ENCODE measurements around the gene PDLIM5. TPM values are rescaled to one million over a fixed set of nuclear protein-coding genes. Genes with fewer than 3 reads are reported as not detected.

The PDLIM5 gene
- total and polyA plus RNA-seq, 7 donors: 215 to 840 (median 480) TPM

DNA sequence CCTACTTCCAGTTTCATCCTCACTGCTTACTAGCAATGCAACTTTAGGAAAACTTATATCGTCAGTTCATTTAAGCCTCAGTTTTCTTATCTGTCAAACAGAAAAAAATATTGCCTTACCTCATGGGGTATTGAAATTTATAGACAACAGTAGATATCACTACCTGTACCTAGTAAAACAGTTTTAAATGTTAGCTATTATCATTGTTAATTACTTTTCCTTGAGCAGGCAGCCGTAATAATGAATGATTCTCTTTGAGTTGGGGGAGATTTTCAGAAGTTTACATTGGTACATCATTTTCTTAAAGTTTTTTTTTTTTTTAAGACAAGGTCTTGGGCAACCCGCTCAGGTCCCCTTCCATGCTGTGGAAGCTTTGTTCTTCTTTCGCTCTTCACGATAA is 234.3 kb downstream of the PDLIM5 start:
- intact Hi-C loops (cut with DNase I): no loop called here
- Histone ChIP-seq H3K4me3 (no peak overlapping the region), H3K9me3 (no peaks in the 10 kb centered on the region), H3K27me3 (ENCODE audit: insufficient read depth in 3 of 3, low read length in 2 of 3) (no peaks in the 10 kb centered on the region), H3K27ac (no peak overlapping the region), H3K36me3 (ENCODE audit: insufficient read depth in 1 of 2, low read depth in 1 of 2) (no peaks in the 10 kb centered on the region), H3K4me1 (no peaks in the 10 kb centered on the region)
- DNase-seq (no peak), ATAC-seq (no peak)
- 96 to 97% (median 97%) methylated on average over 5 of the region's 5 CpGs for WGBS, 3 donors
- TF ChIP-seq, protein P1, sequence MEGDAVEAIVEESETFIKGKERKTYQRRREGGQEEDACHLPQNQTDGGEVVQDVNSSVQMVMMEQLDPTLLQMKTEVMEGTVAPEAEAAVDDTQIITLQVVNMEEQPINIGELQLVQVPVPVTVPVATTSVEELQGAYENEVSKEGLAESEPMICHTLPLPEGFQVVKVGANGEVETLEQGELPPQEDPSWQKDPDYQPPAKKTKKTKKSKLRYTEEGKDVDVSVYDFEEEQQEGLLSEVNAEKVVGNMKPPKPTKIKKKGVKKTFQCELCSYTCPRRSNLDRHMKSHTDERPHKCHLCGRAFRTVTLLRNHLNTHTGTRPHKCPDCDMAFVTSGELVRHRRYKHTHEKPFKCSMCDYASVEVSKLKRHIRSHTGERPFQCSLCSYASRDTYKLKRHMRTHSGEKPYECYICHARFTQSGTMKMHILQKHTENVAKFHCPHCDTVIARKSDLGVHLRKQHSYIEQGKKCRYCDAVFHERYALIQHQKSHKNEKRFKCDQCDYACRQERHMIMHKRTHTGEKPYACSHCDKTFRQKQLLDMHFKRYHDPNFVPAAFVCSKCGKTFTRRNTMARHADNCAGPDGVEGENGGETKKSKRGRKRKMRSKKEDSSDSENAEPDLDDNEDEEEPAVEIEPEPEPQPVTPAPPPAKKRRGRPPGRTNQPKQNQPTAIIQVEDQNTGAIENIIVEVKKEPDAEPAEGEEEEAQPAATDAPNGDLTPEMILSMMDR (IDR thresholded peaks at IDR 0.05): no peak

DNA sequence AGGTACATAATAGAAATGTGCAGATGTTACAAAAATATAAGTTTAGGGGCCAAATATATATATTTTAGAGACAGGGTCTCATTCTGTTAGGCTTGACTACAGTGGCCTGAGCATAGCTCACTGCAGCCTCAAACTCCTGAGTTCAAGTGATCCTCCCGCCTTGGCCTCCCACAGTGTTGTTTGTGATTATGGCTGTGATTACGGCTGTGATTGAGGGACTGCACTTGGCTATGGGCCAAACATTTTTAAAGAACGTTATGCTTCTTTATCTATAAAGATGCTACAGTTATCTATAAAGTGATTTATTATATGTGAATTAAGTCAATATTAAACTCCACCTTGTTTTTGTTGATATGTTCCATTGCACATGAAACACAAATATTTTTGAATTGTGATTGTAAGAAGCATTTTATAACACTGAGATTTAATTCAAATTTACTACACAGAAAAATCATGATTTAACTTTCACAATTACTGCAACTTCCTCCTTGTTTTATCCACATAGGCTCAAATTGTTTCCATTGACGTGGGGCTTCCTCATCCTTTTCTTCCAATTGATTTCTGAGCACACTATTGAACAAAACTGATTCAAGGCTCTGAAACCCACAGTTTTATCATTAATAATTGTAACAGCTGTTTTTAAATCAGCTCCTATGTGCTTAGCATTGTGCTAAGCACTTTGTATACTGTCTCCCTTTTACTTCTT is 237.6 kb downstream of the PDLIM5 start:
- Histone ChIP-seq H3K4me1 (no peaks in the 10 kb centered on the region), H3K27me3 (ENCODE audit: insufficient read depth in 3 of 3, low read length in 2 of 3) (no peaks in the 10 kb centered on the region), H3K36me3 (ENCODE audit: insufficient read depth in 1 of 2, low read depth in 1 of 2) (no peaks in the 10 kb centered on the region), H3K27ac (no peak overlapping the region), H3K9me3 (no peaks in the 10 kb centered on the region), H3K4me3 (no peak overlapping the region)
- TF ChIP-seq, protein P1 (IDR thresholded peaks at IDR 0.05): no peak
- WGBS, 3 donors: 67 to 72% (median 69%) methylated on average over 4 of the region's 4 CpGs
- intact Hi-C loops (cut with DNase I): no loop called here
- DNase-seq: no peak
- ATAC-seq: no peak

DNA sequence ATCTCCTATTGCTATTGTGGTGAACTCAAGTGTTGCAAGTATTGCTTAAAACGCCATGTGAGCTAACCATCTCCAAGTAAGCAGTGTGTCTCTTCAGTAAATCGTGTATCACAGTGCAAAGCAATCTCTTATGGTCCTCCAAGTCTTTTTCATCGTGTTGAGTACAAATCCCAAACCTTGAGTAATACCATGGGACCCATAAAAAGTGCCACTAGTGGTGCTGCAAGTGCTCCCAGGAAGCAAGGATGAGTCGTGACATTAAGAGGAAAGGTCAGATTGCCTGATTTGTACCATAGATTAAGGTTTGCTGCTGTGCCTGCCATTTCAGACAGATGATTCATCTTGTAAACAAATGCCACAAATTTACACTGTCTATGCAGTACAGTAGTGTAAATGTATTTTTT is 239.1 kb downstream of the PDLIM5 start:
- no peaks in the 10 kb centered on the region for H3K4me1 ChIP-seq
- no peaks in the 10 kb centered on the region for H3K36me3 ChIP-seq (ENCODE audit: insufficient read depth in 1 of 2, low read depth in 1 of 2)
- no peaks in the 10 kb centered on the region for H3K9me3 ChIP-seq
- no peak overlapping the region for H3K4me3 ChIP-seq
- intact Hi-C loops (cut with DNase I): no loop called here
- 54 to 70% (median 68%) methylated on average over 4 of the region's 4 CpGs for WGBS, 3 donors
- H3K27me3 ChIP-seq (ENCODE audit: insufficient read depth in 3 of 3, low read length in 2 of 3): no peaks in the 10 kb centered on the region
- DNase-seq (no peak), ATAC-seq (no peak)
- H3K27ac ChIP-seq: no peak overlapping the region
- TF ChIP-seq, protein P1 (IDR thresholded peaks at IDR 0.05): no peak

DNA sequence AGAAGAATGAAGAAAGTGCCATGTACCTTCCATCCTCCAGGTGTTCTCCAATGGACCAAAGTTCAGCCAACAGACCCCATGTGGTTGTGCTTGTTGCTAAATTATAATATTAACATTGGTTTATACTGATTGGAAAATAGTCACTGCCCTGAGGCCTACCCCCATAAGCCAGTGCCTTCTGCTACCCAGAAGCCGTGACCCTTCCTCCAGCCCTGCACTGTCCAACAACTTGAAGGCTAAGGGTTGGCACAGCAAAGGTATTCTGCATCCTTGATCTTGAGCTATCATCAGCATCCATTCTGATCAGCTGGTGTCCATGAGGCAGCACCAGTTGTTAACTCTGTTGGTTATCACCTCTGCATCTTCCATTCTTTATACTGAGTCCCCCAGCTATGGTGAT is 239.8 kb downstream of the PDLIM5 start:
- Histone ChIP-seq H3K27ac (no peak overlapping the region), H3K36me3 (ENCODE audit: insufficient read depth in 1 of 2, low read depth in 1 of 2) (no peaks in the 10 kb centered on the region), H3K4me3 (no peak overlapping the region), H3K9me3 (no peaks in the 10 kb centered on the region), H3K27me3 (ENCODE audit: insufficient read depth in 3 of 3, low read length in 2 of 3) (no peaks in the 10 kb centered on the region), H3K4me1 (no peaks in the 10 kb centered on the region)
- TF ChIP-seq, protein P1 (IDR thresholded peaks at IDR 0.05): no peak
- DNase-seq (no peak), ATAC-seq (no peak)
- WGBS, 3 donors: 93 to 95% (median 93%) methylated on average over 1 of the region's 1 CpG
- intact Hi-C loops (cut with DNase I): no loop called here

DNA sequence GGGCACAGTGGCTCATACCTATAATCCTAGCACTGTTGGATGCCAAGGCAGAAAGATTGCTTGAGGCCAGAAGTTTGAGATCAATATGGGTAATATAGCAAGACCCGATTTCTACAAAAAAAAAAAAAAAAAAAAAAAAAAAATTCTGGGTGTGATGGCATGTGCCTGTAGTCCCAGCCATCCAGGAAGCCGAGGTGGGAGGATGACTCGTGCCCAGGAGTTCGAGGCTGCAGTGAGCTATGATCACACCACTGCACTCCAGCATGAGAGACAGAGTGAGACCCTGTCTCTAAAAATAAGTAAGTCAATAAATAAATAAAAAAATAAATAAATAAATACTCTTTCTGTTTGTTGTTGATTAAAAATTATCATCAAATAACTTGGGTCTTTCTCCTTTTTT is 243.6 kb downstream of the PDLIM5 start:
- Histone ChIP-seq H3K27me3 (ENCODE audit: insufficient read depth in 3 of 3, low read length in 2 of 3) (no peaks in the 10 kb centered on the region), H3K9me3 (no peaks in the 10 kb centered on the region), H3K36me3 (ENCODE audit: insufficient read depth in 1 of 2, low read depth in 1 of 2) (no peaks in the 10 kb centered on the region), H3K4me3 (no peak overlapping the region), H3K27ac (no peak overlapping the region), H3K4me1 (no peaks in the 10 kb centered on the region)
- intact Hi-C loops (cut with DNase I): no loop called here
- TF ChIP-seq, protein P1 (IDR thresholded peaks at IDR 0.05): no peak
- no peak for DNase-seq
- no peak for ATAC-seq
- WGBS, 3 donors: 79 to 81% (median 81%) methylated on average over 4 of the region's 4 CpGs
